H1 (cell line): ENCODE results near the gene HSD11B1. TPM values are rescaled to one million over a fixed set of nuclear protein-coding genes. Genes with fewer than 3 reads are reported as not detected.

ENCODE experiments used
- CTCF ChIA-PET: fragments of 300-600 bp; sonication (Branson Sonifier 250); formaldehyde crosslinking; loops from one replicate; lab custom pipeline; 2021; ENCODE audit not compliant: partially characterized antibody; lab: Charles Lee
- POLR2A ChIA-PET: fragments of 300-600 bp; sonication (Branson Sonifier 250); formaldehyde crosslinking; loops from one replicate; lab custom pipeline; 2021; ENCODE audit warnings: inconsistent platforms; ENCODE audit not compliant: partially characterized antibody; lab: Charles Lee
- DNase-seq, 2 experiments: peaks; one replicate each; pipeline versions ENCODE4 v3.0.0 to v3.0.0-alpha.2; 2010 to 2022; ENCODE audit warnings: low spot score in 2 of 2, low read depth in 1 of 2, mixed read lengths in 1 of 2
- FAIRE-seq: peaks from 2 replicates; lab custom pipeline; 2011; peaks lifted over from hg19 to GRCh38; lab: Jason Lieb, UNC
- H2AFZ ChIP-seq: 2 replicates; pipeline ENCODE4 v1.8.1; 2012; ENCODE audit warnings: low read length, inconsistent platforms
- H2AK5ac ChIP-seq: 2 replicates; pipeline ENCODE4 v1.6.1; 2013; ENCODE audit warnings: low read depth, low read length
- H2BK120ac ChIP-seq: replicated peaks from 2 replicates; pipeline ENCODE3; 2013; ENCODE audit warnings: low read depth, low read length, inconsistent platforms
- H2BK12ac ChIP-seq: 2 replicates; pipeline ENCODE4 v1.6.1; 2013; ENCODE audit warnings: low read depth, low read length
- H2BK15ac ChIP-seq: 2 replicates; pipeline ENCODE4 v1.6.1; 2013; ENCODE audit warnings: low read length
- H2BK20ac ChIP-seq: 2 replicates; pipeline ENCODE4 v1.6.1; 2013; ENCODE audit warnings: low read length
- H2BK5ac ChIP-seq: 2 replicates; pipeline ENCODE4 v1.6.1; 2013; ENCODE audit warnings: low read depth, low read length
- H3K14ac ChIP-seq: 2 replicates; pipeline ENCODE4 v1.6.1; 2013; ENCODE audit warnings: inconsistent platforms; ENCODE audit not compliant: insufficient read length
- H3K18ac ChIP-seq: 2 replicates; pipeline ENCODE4 v1.6.1; 2013; ENCODE audit warnings: low read length; ENCODE audit errors: extremely low read depth
- H3K23ac ChIP-seq: 2 replicates; pipeline ENCODE4 v1.6.1; 2013; ENCODE audit warnings: inconsistent platforms; ENCODE audit not compliant: insufficient read length
- H3K23me2 ChIP-seq: 2 replicates; pipeline ENCODE4 v1.6.1; 2013; ENCODE audit warnings: low read depth, low read length
- H3K27ac ChIP-seq: 2 replicates; pipeline ENCODE4 v1.6.1; 2011; ENCODE audit warnings: low read depth, low read length, inconsistent platforms
- H3K27me3 ChIP-seq, 4 experiments: replicated peaks in 1 of 4; 1 replicate in 1 of 4; 2 replicates in 3 of 4; pipeline versions ENCODE4 v1.6.1 to v1.8.1; 2011 to 2013; ENCODE audit warnings: low read length in 3 of 4, mild to moderate bottlenecking in 3 of 4, inconsistent platforms in 2 of 4, mixed read lengths in 2 of 4, moderate library complexity in 1 of 4; ENCODE audit not compliant: control insufficient read depth in 3 of 4, insufficient read depth in 3 of 4; ENCODE audit errors: extremely low read depth in 1 of 4
- H3K36me3 ChIP-seq, 4 experiments: 2 replicates each; pipeline versions ENCODE4 v1.6.1 to v1.8.1; 2011 to 2013; ENCODE audit warnings: mild to moderate bottlenecking in 4 of 4, low read length in 3 of 4, moderate library complexity in 2 of 4, control low read depth in 1 of 4, inconsistent platforms in 1 of 4; ENCODE audit not compliant: insufficient read depth in 4 of 4, control insufficient read depth in 2 of 4
- H3K4ac ChIP-seq: replicated peaks from 2 replicates; pipeline ENCODE3; 2013; ENCODE audit warnings: low read length, low read depth, mixed read lengths, inconsistent platforms; ENCODE audit not compliant: insufficient read length
- H3K4me1 ChIP-seq, 4 experiments: replicated peaks in 1 of 4; 1 replicate in 1 of 4; 2 replicates in 3 of 4; pipeline versions ENCODE4 v1.6.1 to v1.8.1; 2011 to 2013; ENCODE audit warnings: low read length in 3 of 4, inconsistent platforms in 2 of 4, mixed read lengths in 1 of 4; ENCODE audit not compliant: insufficient read depth in 4 of 4, control insufficient read depth in 3 of 4
- H3K4me2 ChIP-seq, 2 experiments: 2 replicates each; pipeline versions ENCODE4 v1.6.1 to v1.8.1; 2011 to 2013; ENCODE audit warnings: low read depth in 2 of 2, low read length in 2 of 2, control low read depth in 1 of 2, inconsistent platforms in 1 of 2, mild to moderate bottlenecking in 1 of 2; ENCODE audit not compliant: insufficient read depth in 1 of 2
- H3K4me3 ChIP-seq, 4 experiments: fragments of 200-600, 300-600 bp in 1 of 4; sonication (generic), shearing (Covaris generic), sonication (Bioruptor Twin) in 1 of 4; 2 replicates each; pipeline versions ENCODE4 v1.5.1 to v1.8.1; 2011 to 2016; ENCODE audit warnings: low read length in 4 of 4, low read depth in 3 of 4, control low read depth in 2 of 4, inconsistent platforms in 2 of 4, mild to moderate bottlenecking in 2 of 4, mixed read lengths in 1 of 4, moderate library complexity in 1 of 4; ENCODE audit not compliant: insufficient read depth in 2 of 4; ENCODE audit errors: extremely low read depth in 1 of 4
- H3K56ac ChIP-seq: replicated peaks from 2 replicates; pipeline ENCODE3; 2013; ENCODE audit warnings: low read depth, mild to moderate bottlenecking, mixed read lengths, low read length, inconsistent platforms; ENCODE audit not compliant: insufficient read length
- H3K79me1 ChIP-seq: 2 replicates; pipeline ENCODE4 v1.6.1; 2013; ENCODE audit warnings: low read depth, low read length, control low read depth
- H3K79me2 ChIP-seq, 2 experiments: 2 replicates each; pipeline versions ENCODE4 v1.6.1 to v1.8.1; 2012 to 2013; ENCODE audit warnings: low read length in 2 of 2, mild to moderate bottlenecking in 2 of 2, inconsistent platforms in 1 of 2; ENCODE audit not compliant: insufficient read depth in 2 of 2, control insufficient read depth in 1 of 2
- H3K9ac ChIP-seq, 4 experiments: replicated peaks in 1 of 4; 1 replicate in 1 of 4; 2 replicates in 3 of 4; pipeline versions ENCODE4 v1.6.1 to v1.8.1; 2011 to 2013; ENCODE audit warnings: low read depth in 3 of 4, low read length in 3 of 4, control low read depth in 2 of 4, mild to moderate bottlenecking in 2 of 4, moderate library complexity in 2 of 4, inconsistent platforms in 1 of 4; ENCODE audit errors: extremely low read depth in 1 of 4
- H3K9me3 ChIP-seq, 2 experiments: 2 replicates each; pipeline versions ENCODE4 v1.6.1 to v1.8.1; 2012 to 2013; ENCODE audit warnings: mild to moderate bottlenecking in 2 of 2, moderate library complexity in 2 of 2, control low read depth in 1 of 2, inconsistent platforms in 1 of 2, low read depth in 1 of 2, low read length in 1 of 2, mixed read lengths in 1 of 2; ENCODE audit not compliant: insufficient read depth in 2 of 2
- H4K20me1 ChIP-seq, 2 experiments: replicated peaks in 1 of 2; 2 replicates each; pipeline versions ENCODE3 to v1.8.1; 2011 to 2013; ENCODE audit warnings: inconsistent platforms in 2 of 2, low read length in 2 of 2, mild to moderate bottlenecking in 1 of 2; ENCODE audit not compliant: insufficient read depth in 2 of 2, control insufficient read depth in 1 of 2
- H4K5ac ChIP-seq: 2 replicates; pipeline ENCODE4 v1.6.1; 2013; ENCODE audit warnings: low read length, low read depth, mixed read lengths, inconsistent platforms; ENCODE audit not compliant: insufficient read length
- H4K8ac ChIP-seq: 2 replicates; pipeline ENCODE4 v1.8.0; 2013; ENCODE audit warnings: mild to moderate bottlenecking, moderate library complexity, low read length, inconsistent platforms; ENCODE audit not compliant: insufficient read depth; ENCODE audit errors: extremely low read depth
- H4K91ac ChIP-seq: replicated peaks from 2 replicates; pipeline ENCODE3; 2013; ENCODE audit warnings: low read length, mixed read lengths, inconsistent platforms; ENCODE audit not compliant: insufficient read length
- ASH2L ChIP-seq: fragments of 200-600, 300-600 bp; sonication (generic); IDR thresholded peaks from one replicate; pipeline ENCODE4 v1.7.1; 2017; ENCODE audit warnings: low read length
- BRCA1 ChIP-seq: IDR thresholded peaks from 2 replicates; pipeline ENCODE4 v1.6.1; 2012; ENCODE audit warnings: low read depth, low read length, improper control_type of control experiment
- EP300 ChIP-seq, 2 experiments: IDR thresholded peaks; 1 replicate in 1 of 2; 2 replicates in 1 of 2; pipeline ENCODE4 v1.6.1; 2011 to 2012; ENCODE audit warnings: low read depth in 2 of 2, low read length in 2 of 2, mild to moderate bottlenecking in 2 of 2, borderline replicate concordance in 1 of 2, inconsistent platforms in 1 of 2, moderate library complexity in 1 of 2
- JUN ChIP-seq: IDR thresholded peaks from 2 replicates; pipeline ENCODE4 v1.6.1; 2011; ENCODE audit warnings: low read depth, mild to moderate bottlenecking, improper control_type of control experiment, low read length
- KDM4A ChIP-seq: IDR thresholded peaks from one replicate; pipeline ENCODE4 v1.7.1; 2012; ENCODE audit warnings: low read depth, mild to moderate bottlenecking, moderate library complexity, low read length, inconsistent platforms; ENCODE audit not compliant: severe bottlenecking
- KDM5A ChIP-seq: fragments of 200-600 bp; IDR thresholded peaks from 2 replicates; pipeline ENCODE4 v1.7.1; 2012; ENCODE audit warnings: mild to moderate bottlenecking, low read length, inconsistent platforms, mixed read lengths
- POLR2A ChIP-seq, 2 experiments: IDR thresholded peaks; 1 replicate in 1 of 2; 2 replicates in 1 of 2; pipeline ENCODE4 v1.6.1; 2011; ENCODE audit warnings: low read depth in 2 of 2, low read length in 2 of 2, mild to moderate bottlenecking in 2 of 2; ENCODE audit errors: control extremely low read depth in 1 of 2
- POLR2AphosphoS5 ChIP-seq: IDR thresholded peaks from 2 replicates; pipeline ENCODE4 v1.6.1; 2011; ENCODE audit warnings: low read depth, low read length
- SAP30 ChIP-seq: fragments of 300-600 bp; sonication (generic); IDR thresholded peaks from 2 replicates; pipeline ENCODE4 v1.7.1; 2012; ENCODE audit warnings: low read length, moderate library complexity, mild to moderate bottlenecking, inconsistent platforms; ENCODE audit not compliant: insufficient read depth, insufficient replicate concordance
- SP1 ChIP-seq: IDR thresholded peaks from 2 replicates; pipeline ENCODE4 v1.6.1; 2011; ENCODE audit warnings: low read depth, low read length
- ZNF274 ChIP-seq: IDR thresholded peaks from 2 replicates; pipeline ENCODE4 v1.7.0; 2012; ENCODE audit warnings: low read length, borderline replicate concordance; ENCODE audit errors: extremely low read depth
- WGBS, 2 experiments: shearing (Covaris generic) in 1 of 2; methylation state at CpG; one replicate each; pipeline versions ENCODE4 v1.1.6 to v1.1.7; 2013 to 2015; ENCODE audit warnings: low lambda C conversion rate in 2 of 2, mixed read lengths in 2 of 2, inconsistent platforms in 1 of 2, low coverage in 1 of 2, missing lambda C conversion rate in 1 of 2; ENCODE audit not compliant: insufficient replicate concordance in 2 of 2, insufficient coverage in 1 of 2, insufficient read length in 1 of 2; ENCODE audit errors: extremely low coverage in 1 of 2, missing lambda C conversion rate in 1 of 2; 5-methylcytosine and 5-hydroxymethylcytosine counted together
- polyA plus RNA-seq, 7 experiments: library from polyadenylated mRNA; depleted of rRNA in 3 of 7; stranded (reverse) in 5 of 7; unstranded in 2 of 7; fragments of >200 nt in 5 of 7; fragments of 200-250 nt in 2 of 7; gene quantifications; 1 replicate in 5 of 7; 2 replicates in 1 of 7; 4 replicates in 1 of 7; pipeline versions ENCODE4 v1.2.1 to v1.2.3, GENCODE V29; 2011 to 2013; ENCODE audit warnings: missing spikeins in 2 of 7, mixed read lengths in 2 of 7
- total RNA-seq: library from RNA; stranded (reverse); fragmentation: NEBNext Ultra II Directional; extraction: Animal tissue kit (Norgen Biotek cat#: 25700); gene quantifications from 2 replicates; pipeline ENCODE4 v1.2.1, GENCODE V29; 2021

The HSD11B1 gene
- total and polyA plus RNA-seq, 2 of the 8 experiments (the other 6 are each of a cell fraction or from before 2014, with no cell fraction given) = not detected

- CTCF ChIA-PET = interaction anchor here (0.7 to 4.0 kb wide), 22 partner anchors 10 to 550 kb away, joined by 3 to 22 read pairs (median 6); no protein-coding TSS in a partner anchor
- Histone ChIP-seq H2BK20ac (no peak overlapping the region), H2AK5ac (no peak overlapping the region), H3K79me1 (no peaks in the 10 kb centered on the region), H2BK15ac (no peak overlapping the region), H3K4me1 (peaks cover 0 to 11% (median 0%) of the 10 kb centered on the region in 4 experiments; a peak in 1 of 7 replicates), H3K27me3 (peaks cover 0 to 4% (median 0%) of the 10 kb centered on the region in 4 experiments; a peak in 1 of 7 replicates), H3K79me2 (no peaks in the 10 kb centered on the region), H3K18ac (no peak overlapping the region), H3K56ac (no peak overlapping the region), H3K14ac (no peak overlapping the region), H4K91ac (no peak overlapping the region), H3K36me3 (no peaks in the 10 kb centered on the region), H4K8ac (no peak overlapping the region), H3K23me2 (no peaks in the 10 kb centered on the region), H2BK5ac (no peak overlapping the region), H3K4ac (no peak overlapping the region), H2BK120ac (no peak overlapping the region)
- no peak for FAIRE-seq
- WGBS, 2 experiments = 74% methylated on average over 2 of the region's 2 CpGs; no CpG with 5 or more reads in 1 of the 2 experiments
- TF ChIP-seq JUN = no peak
- no peak for TF ChIP-seq EP300 (IDR thresholded peaks at IDR 0.05; ENCODE audit: borderline replicate concordance in 1 of 2, low read depth in 2 of 2, low read length in 2 of 2)
- TF ChIP-seq ZNF274 = no peak
- no peak for TF ChIP-seq ASH2L
- TF ChIP-seq POLR2AphosphoS5 = no peak
- TF ChIP-seq SAP30 = no peak
- no peak for TF ChIP-seq POLR2A (IDR thresholded peaks at IDR 0.05; ENCODE audit: control extremely low read depth in 1 of 2, low read depth in 2 of 2, low read length in 2 of 2)
- no peak for TF ChIP-seq KDM5A
- no peak for TF ChIP-seq KDM4A
- TF ChIP-seq SP1 = no peak
- no peak for TF ChIP-seq BRCA1
- TF ChIP-seq, all 59 proteins: peak for 0
- no peak overlapping the region for H3K4me3 ChIP-seq
- no peak overlapping the region for H4K5ac ChIP-seq
- H3K27ac ChIP-seq = no peak overlapping the region
- DNase-seq = no peak
- no peak overlapping the region for H3K23ac ChIP-seq
- no peak overlapping the region for H3K9ac ChIP-seq
- no peak overlapping the region for H2AFZ ChIP-seq
- H4K20me1 ChIP-seq = no peaks in the 10 kb centered on the region
- no peaks in the 10 kb centered on the region for H3K9me3 ChIP-seq
- no peak overlapping the region for H3K4me2 ChIP-seq
- H2BK12ac ChIP-seq = no peak overlapping the region
- POLR2A ChIA-PET = no interaction called here
Observed at GRCh38 chr1:209749205-209749604, 44.6 kb downstream of the HSD11B1 start.
